GM23338 (cell line): ENCODE results near the gene OTUD7B. TPM values are rescaled to one million over a fixed set of nuclear protein-coding genes. Genes with fewer than 3 reads are reported as not detected.

Source experiments
- ATAC-seq: fragments of 200-7000 bp; cut with Tn5 transposase; 3 replicates; pipeline ENCODE4 v1.9.1; 2020
- DNase-seq: peaks from one replicate; pipeline ENCODE4 v3.0.0-alpha.2; 2015; ENCODE audit warnings: low spot score
- H2AFZ ChIP-seq: fragments of 200-600 bp; sonication (generic); 2 replicates; pipeline ENCODE4 v1.8.0; 2016; ENCODE audit warnings: antibody characterized with exemption, mild to moderate bottlenecking, moderate library complexity
- H3F3A ChIP-seq: fragments of 200-600 bp; sonication (generic); replicated peaks from 2 replicates; pipeline ENCODE4 v1.8.0; 2017; ENCODE audit warnings: antibody characterized with exemption, mixed run types, low read depth
- H3K27ac ChIP-seq: fragments of 200-600 bp; sonication (generic); 2 replicates; pipeline ENCODE4 v1.6.1; 2016; ENCODE audit warnings: low read depth
- H3K27me3 ChIP-seq: fragments of 200-600 bp; sonication (generic); 2 replicates; pipeline ENCODE4 v1.8.0; 2016; ENCODE audit warnings: mild to moderate bottlenecking, mixed run types, moderate library complexity; ENCODE audit not compliant: insufficient read depth
- H3K36me3 ChIP-seq: fragments of 200-600 bp; sonication (generic); 2 replicates; pipeline ENCODE4 v1.8.0; 2016; ENCODE audit warnings: mild to moderate bottlenecking; ENCODE audit not compliant: insufficient read depth
- H3K4me1 ChIP-seq: fragments of 200-600 bp; sonication (generic); 2 replicates; pipeline ENCODE4 v1.8.0; 2016; ENCODE audit warnings: mild to moderate bottlenecking, moderate library complexity; ENCODE audit not compliant: insufficient read depth
- H3K4me2 ChIP-seq: fragments of 200-600 bp; sonication (generic); 2 replicates; pipeline ENCODE4 v1.7.1; 2017; ENCODE audit warnings: mixed run types
- H3K4me3 ChIP-seq: fragments of 200-600 bp; sonication (generic); 2 replicates; pipeline ENCODE4 v1.6.1; 2016; ENCODE audit warnings: mixed run types
- H3K79me2 ChIP-seq: fragments of 200-600 bp; sonication (generic); replicated peaks from 2 replicates; pipeline ENCODE4 v1.8.0; 2017; ENCODE audit warnings: mild to moderate bottlenecking; ENCODE audit not compliant: insufficient read depth
- H3K9me2 ChIP-seq: fragments of 200-600 bp; sonication (generic); 2 replicates; pipeline ENCODE4 v1.8.0; 2017; ENCODE audit not compliant: insufficient read depth
- H4K20me1 ChIP-seq: fragments of 200-600 bp; sonication (generic); replicated peaks from 2 replicates; pipeline ENCODE4 v1.8.0; 2017; ENCODE audit warnings: mild to moderate bottlenecking; ENCODE audit not compliant: insufficient read depth
- H3K27ac Mint-ChIP-seq: 2 replicates; pipeline ENCODE4 v1.8.0; 2020; ENCODE audit warnings: inconsistent platforms, mild to moderate bottlenecking, moderate library complexity, mixed read lengths
- H3K27me3 Mint-ChIP-seq: 3 replicates; pipeline ENCODE4 v1.8.0; 2022; ENCODE audit warnings: low read depth, mild to moderate bottlenecking, moderate library complexity, mixed read lengths, inconsistent platforms; ENCODE audit not compliant: insufficient read depth, poor library complexity
- H3K36me3 Mint-ChIP-seq: 3 replicates; pipeline ENCODE4 v1.8.0; 2021; ENCODE audit warnings: low read depth, mild to moderate bottlenecking, inconsistent platforms, moderate library complexity, mixed read lengths
- H3K4me1 Mint-ChIP-seq: 3 replicates; pipeline ENCODE4 v1.8.0; 2020; ENCODE audit warnings: mild to moderate bottlenecking, inconsistent platforms, mixed read lengths
- H3K4me3 Mint-ChIP-seq: 3 replicates; pipeline ENCODE4 v1.8.0; 2021; ENCODE audit warnings: moderate library complexity, mild to moderate bottlenecking, inconsistent platforms, mixed read lengths
- H3K9me3 Mint-ChIP-seq: 3 replicates; pipeline ENCODE4 v1.8.0; 2020; ENCODE audit warnings: moderate library complexity, mild to moderate bottlenecking, inconsistent platforms, mixed read lengths
- CREB1 ChIP-seq: fragments of 250-450 bp; sonication (Bioruptor Pico); IDR thresholded peaks from 2 replicates; pipeline ENCODE4 v1.5.0; 2020; ENCODE audit warnings: low read depth, mild to moderate bottlenecking, moderate library complexity
- EZH2 ChIP-seq: fragments of 200-600 bp; sonication (generic); IDR thresholded peaks from one replicate; pipeline ENCODE4 v1.8.0; 2017; ENCODE audit warnings: antibody characterized with exemption, mild to moderate bottlenecking, low read depth; ENCODE audit not compliant: unreplicated experiment
- EZH2phosphoT487 ChIP-seq: fragments of 200-600 bp; sonication (generic); IDR thresholded peaks from one replicate; pipeline ENCODE4 v1.8.1; 2018; ENCODE audit warnings: antibody characterized with exemption; ENCODE audit not compliant: unreplicated experiment
- JUNB ChIP-seq: IDR thresholded peaks from one replicate; pipeline ENCODE4 v1.6.1; 2016; ENCODE audit warnings: antibody characterized with exemption; ENCODE audit not compliant: unreplicated experiment
- POLR2AphosphoS5 ChIP-seq: IDR thresholded peaks from 2 replicates; pipeline ENCODE4 v1.6.1; 2016; ENCODE audit warnings: antibody characterized with exemption, low read depth
- STAT1 ChIP-seq: IDR thresholded peaks from one replicate; pipeline ENCODE4 v1.6.1; 2016; ENCODE audit warnings: antibody characterized with exemption; ENCODE audit not compliant: unreplicated experiment
- ZNF114 ChIP-seq: fragments of 250-450 bp; sonication (Bioruptor Pico); IDR thresholded peaks from 2 replicates; pipeline ENCODE4 v1.5.0; 2020; ENCODE audit warnings: mild to moderate bottlenecking, moderate library complexity
- ZNF331 ChIP-seq: fragments of 250-450 bp; sonication (Bioruptor Pico); IDR thresholded peaks from 2 replicates; pipeline ENCODE4 v1.5.0; 2020; ENCODE audit warnings: low read depth, mild to moderate bottlenecking, moderate library complexity
- polyA plus RNA-seq: library from polyadenylated mRNA; unstranded; fragments of >200 nt; fragmentation: Nextera tagmentation; extraction: Ambion mirVana; gene quantifications from 2 replicates; pipeline ENCODE4 v1.2.1, GENCODE V29; 2016
- total RNA-seq: library from RNA; depleted of rRNA; stranded (reverse); fragments of >200 nt; shearing (Covaris generic); gene quantifications from 2 replicates; pipeline ENCODE4 v1.2.3, GENCODE V29; 2014
- TF ChIP-seq, protein P1 (sequence below): fragments of 250-450 bp; sonication (Bioruptor Pico); IDR thresholded peaks from 2 replicates; pipeline ENCODE4 v1.5.0; 2020; ENCODE audit warnings: mild to moderate bottlenecking, moderate library complexity
- TF ChIP-seq, protein P2 (sequence below), 2 experiments: fragments of 200-600 bp in 1 of 2; sonication (generic) in 1 of 2; conservative IDR thresholded peaks; 2 replicates each; pipeline versions ENCODE4 v1.5.1 to v1.6.1; 2016 to 2017; ENCODE audit warnings: antibody characterized with exemption in 2 of 2, low read depth in 2 of 2, mild to moderate bottlenecking in 2 of 2, moderate library complexity in 1 of 2

Gene OTUD7B
- total and polyA plus RNA-seq, 2 experiments from 2014 or later = 3.7 to 9.9 TPM

DNA sequence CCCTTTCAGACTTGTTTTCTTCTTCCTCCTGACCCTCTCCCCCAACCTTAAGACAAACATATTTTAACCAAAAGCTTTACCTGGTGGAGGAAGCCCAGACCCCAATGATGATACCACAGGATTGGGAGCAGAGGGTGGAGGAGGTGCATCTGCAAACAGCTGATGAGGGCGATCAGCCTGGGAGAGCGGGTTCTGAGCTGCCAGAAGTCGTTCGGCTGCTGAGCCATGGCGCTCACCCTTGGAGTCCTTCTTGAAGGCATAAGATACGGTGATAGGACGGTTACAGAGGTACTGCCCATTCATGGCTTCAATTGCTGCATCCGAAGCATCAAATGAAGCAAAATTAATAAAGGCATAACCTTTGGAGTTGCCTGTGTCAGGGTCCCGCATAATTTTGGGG lies 84.2 kb downstream of the OTUD7B start (continued):
- TF ChIP-seq, protein P1, sequence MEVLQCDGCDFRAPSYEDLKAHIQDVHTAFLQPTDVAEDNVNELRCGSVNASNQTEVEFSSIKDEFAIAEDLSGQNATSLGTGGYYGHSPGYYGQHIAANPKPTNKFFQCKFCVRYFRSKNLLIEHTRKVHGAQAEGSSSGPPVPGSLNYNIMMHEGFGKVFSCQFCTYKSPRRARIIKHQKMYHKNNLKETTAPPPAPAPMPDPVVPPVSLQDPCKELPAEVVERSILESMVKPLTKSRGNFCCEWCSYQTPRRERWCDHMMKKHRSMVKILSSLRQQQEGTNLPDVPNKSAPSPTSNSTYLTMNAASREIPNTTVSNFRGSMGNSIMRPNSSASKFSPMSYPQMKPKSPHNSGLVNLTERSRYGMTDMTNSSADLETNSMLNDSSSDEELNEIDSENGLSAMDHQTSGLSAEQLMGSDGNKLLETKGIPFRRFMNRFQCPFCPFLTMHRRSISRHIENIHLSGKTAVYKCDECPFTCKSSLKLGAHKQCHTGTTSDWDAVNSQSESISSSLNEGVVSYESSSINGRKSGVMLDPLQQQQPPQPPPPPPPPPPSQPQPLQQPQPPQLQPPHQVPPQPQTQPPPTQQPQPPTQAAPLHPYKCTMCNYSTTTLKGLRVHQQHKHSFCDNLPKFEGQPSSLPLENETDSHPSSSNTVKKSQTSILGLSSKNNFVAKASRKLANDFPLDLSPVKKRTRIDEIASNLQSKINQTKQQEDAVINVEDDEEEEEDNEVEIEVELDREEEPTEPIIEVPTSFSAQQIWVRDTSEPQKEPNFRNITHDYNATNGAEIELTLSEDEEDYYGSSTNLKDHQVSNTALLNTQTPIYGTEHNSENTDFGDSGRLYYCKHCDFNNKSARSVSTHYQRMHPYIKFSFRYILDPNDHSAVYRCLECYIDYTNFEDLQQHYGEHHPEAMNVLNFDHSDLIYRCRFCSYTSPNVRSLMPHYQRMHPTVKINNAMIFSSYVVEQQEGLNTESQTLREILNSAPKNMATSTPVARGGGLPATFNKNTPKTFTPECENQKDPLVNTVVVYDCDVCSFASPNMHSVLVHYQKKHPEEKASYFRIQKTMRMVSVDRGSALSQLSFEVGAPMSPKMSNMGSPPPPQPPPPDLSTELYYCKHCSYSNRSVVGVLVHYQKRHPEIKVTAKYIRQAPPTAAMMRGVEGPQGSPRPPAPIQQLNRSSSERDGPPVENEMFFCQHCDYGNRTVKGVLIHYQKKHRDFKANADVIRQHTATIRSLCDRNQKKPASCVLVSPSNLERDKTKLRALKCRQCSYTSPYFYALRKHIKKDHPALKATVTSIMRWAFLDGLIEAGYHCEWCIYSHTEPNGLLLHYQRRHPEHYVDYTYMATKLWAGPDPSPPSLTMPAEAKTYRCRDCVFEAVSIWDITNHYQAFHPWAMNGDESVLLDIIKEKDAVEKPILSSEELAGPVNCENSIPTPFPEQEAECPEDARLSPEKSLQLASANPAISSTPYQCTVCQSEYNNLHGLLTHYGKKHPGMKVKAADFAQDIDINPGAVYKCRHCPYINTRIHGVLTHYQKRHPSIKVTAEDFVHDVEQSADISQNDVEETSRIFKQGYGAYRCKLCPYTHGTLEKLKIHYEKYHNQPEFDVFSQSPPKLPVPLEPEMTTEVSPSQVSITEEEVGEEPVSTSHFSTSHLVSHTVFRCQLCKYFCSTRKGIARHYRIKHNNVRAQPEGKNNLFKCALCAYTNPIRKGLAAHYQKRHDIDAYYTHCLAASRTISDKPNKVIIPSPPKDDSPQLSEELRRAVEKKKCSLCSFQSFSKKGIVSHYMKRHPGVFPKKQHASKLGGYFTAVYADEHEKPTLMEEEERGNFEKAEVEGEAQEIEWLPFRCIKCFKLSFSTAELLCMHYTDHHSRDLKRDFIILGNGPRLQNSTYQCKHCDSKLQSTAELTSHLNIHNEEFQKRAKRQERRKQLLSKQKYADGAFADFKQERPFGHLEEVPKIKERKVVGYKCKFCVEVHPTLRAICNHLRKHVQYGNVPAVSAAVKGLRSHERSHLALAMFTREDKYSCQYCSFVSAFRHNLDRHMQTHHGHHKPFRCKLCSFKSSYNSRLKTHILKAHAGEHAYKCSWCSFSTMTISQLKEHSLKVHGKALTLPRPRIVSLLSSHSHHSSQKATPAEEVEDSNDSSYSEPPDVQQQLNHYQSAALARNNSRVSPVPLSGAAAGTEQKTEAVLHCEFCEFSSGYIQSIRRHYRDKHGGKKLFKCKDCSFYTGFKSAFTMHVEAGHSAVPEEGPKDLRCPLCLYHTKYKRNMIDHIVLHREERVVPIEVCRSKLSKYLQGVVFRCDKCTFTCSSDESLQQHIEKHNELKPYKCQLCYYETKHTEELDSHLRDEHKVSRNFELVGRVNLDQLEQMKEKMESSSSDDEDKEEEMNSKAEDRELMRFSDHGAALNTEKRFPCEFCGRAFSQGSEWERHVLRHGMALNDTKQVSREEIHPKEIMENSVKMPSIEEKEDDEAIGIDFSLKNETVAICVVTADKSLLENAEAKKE (CRISPR knock-in tag) = no peak
- no peak for TF ChIP-seq EZH2phosphoT487

DNA sequence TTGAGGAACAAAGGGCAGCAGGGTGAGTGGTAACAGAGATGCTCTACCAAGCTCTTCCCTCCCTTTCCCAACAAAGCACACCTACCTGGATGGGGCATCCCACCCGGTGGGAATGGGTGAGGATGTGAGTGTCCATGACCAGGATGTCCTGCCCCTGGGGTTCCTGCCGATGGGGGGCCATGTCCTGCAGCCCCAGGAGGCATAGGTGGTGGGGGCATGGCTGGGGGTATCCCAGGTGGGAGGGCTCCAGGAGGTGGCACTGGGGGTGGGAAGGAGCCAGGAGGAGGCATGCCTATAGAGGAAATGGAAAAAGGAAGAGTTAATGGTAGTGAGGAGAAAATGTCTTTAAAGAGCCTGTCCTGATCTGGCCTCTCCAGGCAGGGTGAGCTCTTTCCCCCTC lies 84.8 kb downstream of the OTUD7B start:
- H3K36me3 ChIP-seq = peaks cover 40% of the 10 kb centered on the region
- H3K9me2 ChIP-seq = no peaks in the 10 kb centered on the region
- H3K4me2 ChIP-seq = no peak overlapping the region
- H3K4me1 Mint-ChIP-seq = peaks cover 16% of the 10 kb centered on the region
- peaks cover 21% of the 10 kb centered on the region for H3F3A ChIP-seq
- H3K79me2 ChIP-seq = peaks cover 32% of the 10 kb centered on the region
- H4K20me1 ChIP-seq = peaks cover 12% of the 10 kb centered on the region
- ATAC-seq = no peak
- H2AFZ ChIP-seq = no peak overlapping the region
- H3K4me3 ChIP-seq = peak overlapping the region; percentile 75; the same call in 1 of the 2 replicates
- H3K27ac ChIP-seq = no peak overlapping the region
- peaks cover 7% of the 10 kb centered on the region for H3K27me3 Mint-ChIP-seq
- DNase-seq = no peak
- H3K36me3 Mint-ChIP-seq = peaks cover 53% of the 10 kb centered on the region
- no peaks in the 10 kb centered on the region for H3K9me3 Mint-ChIP-seq
- H3K4me3 Mint-ChIP-seq = peak overlapping the region; percentile 98
- H3K4me1 ChIP-seq = peaks cover 20% of the 10 kb centered on the region
- no peak overlapping the region for H3K27ac Mint-ChIP-seq
- H3K27me3 ChIP-seq = no peaks in the 10 kb centered on the region
- TF ChIP-seq, protein P2, sequence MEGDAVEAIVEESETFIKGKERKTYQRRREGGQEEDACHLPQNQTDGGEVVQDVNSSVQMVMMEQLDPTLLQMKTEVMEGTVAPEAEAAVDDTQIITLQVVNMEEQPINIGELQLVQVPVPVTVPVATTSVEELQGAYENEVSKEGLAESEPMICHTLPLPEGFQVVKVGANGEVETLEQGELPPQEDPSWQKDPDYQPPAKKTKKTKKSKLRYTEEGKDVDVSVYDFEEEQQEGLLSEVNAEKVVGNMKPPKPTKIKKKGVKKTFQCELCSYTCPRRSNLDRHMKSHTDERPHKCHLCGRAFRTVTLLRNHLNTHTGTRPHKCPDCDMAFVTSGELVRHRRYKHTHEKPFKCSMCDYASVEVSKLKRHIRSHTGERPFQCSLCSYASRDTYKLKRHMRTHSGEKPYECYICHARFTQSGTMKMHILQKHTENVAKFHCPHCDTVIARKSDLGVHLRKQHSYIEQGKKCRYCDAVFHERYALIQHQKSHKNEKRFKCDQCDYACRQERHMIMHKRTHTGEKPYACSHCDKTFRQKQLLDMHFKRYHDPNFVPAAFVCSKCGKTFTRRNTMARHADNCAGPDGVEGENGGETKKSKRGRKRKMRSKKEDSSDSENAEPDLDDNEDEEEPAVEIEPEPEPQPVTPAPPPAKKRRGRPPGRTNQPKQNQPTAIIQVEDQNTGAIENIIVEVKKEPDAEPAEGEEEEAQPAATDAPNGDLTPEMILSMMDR (conservative IDR thresholded peaks at IDR 0.05; ENCODE audit: low read depth in 2 of 2) = no peak
- TF ChIP-seq STAT1 (no peak), EZH2 (no peak), ZNF114 (CRISPR knock-in tag) (no peak), ZNF331 (CRISPR knock-in tag) (no peak), CREB1 (CRISPR knock-in tag) (no peak), POLR2AphosphoS5 (no peak), JUNB (no peak)
